Activated T-cell treated with anti-CD3 and anti-CD28 coated beads for 1 hour (primary cell): ENCODE data around the gene GABRA6.
"Not testable (repeated sequence)": the region's sequence is repeated elsewhere in the genome, so short reads cannot be mapped to it uniquely, and the experiment has no call there.

Source experiments
- DNase-seq: peaks from one replicate; pipeline ENCODE4 v3.0.0-alpha.2; 2020; ENCODE audit warnings: low read depth

The GABRA6 gene

GRCh38 chr5:161685461-161685860 lies at the start of gene GABRA6:
TSS of gene GABRA6 (plus strand) at chr5:161685721. CDS start at chr5:161685990, 269 bp downstream.
- no peak for DNase-seq

DNA sequence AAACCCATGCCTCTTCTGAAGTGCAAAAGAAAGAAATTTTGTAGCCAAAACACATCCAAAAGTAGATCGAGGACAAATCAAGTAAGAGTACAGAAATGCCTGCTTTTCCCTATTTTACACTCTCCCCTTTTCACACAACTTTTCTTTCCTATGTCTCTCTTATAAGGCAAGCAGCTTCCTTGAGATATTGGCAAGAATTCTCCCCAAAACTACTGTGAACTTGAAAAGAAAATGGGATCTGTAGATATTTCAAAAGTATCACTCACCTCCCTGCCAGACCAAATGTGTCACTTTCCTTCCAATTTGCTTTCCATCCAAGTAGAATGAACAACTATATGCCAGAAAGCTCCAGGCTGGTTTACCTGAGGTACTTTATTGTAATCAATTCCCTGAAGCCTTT lies 47.9 kb upstream of the GABRA6 start:
- no peak for DNase-seq

DNA sequence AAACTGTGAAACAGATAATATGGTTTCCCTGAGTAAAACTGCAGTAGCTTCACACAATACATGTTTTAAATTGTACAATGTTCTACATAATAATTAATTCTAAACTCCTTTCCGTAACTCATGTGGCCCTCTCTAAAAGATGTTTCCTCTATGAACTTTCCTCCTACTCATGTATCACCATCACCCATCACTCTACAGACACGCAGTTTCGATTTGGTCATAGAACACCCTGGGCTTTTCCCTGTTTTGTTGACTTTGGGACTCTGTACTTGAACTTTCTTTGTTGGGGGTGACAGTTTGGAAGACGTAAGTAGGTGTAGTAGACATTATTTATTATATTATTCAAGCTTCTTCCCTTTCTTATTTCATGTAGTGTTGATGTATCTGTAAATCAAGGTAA lies 44.1 kb upstream of the GABRA6 start:
- DNase-seq, result no peak

DNA sequence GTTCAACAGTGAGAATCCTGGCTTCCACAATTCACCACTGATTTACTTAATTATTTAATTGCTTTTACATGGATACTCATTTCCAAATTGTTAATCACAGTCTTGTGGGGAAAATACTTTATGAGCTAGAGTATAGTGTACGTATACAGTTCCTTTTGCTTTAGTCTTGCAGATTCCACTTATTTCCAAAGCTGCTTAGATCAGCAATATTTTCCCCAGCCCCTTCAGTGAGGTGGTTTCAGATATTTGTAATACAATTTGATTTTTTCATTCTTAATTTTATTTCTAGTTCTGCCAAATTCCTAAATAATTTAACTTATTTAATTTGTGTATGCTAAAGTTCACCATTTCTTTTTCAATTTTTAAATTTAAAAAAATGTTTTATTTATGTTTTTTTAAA lies 40.3 kb upstream of the GABRA6 start:
- DNase-seq, result no peak

DNA sequence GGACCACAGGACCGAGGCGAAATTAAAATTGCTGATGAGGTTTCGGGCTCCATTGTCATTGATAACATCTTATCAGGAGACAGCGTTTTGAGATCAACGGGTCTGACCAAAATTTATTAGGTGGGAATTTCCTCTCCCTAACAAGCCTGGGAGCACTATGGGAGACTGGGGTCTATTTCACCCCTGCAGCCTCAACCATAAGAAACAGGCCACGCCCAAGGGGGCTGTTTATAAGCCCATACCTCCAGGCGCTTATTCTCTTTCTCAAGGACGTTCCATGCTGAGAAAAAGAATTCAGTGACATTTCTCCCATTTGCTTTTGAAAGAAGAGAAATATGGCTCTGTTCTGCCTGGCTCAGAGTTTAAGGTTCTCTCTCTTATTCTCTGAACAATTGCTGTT lies 33.6 kb upstream of the GABRA6 start:
- DNase-seq, result not testable (repeated sequence)

GRCh38 chr5:161660806-161661205 lies 24.7 kb upstream of the GABRA6 start:
- DNase-seq, result no peak

DNA sequence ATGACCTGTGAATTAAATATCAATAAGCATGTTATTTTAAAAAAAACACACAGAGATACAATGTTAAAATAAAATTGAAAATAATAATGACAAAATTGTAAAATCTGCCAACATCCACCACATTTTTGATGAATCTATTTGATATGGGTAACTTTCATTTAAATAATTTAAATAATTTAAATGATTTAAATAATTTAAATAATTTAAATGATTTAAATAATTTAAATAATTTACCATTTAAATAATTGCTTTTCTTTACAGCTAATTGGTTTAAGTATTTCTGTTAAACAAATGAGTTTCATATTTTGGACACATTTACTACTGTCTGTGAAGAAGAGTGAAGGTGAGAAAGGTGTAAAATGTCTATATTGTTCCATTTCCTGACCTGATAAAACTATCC lies 22.1 kb upstream of the GABRA6 start:
- no peak for DNase-seq

GRCh38 chr5:161676103-161676502 lies 9.4 kb upstream of the GABRA6 start:
- no peak for DNase-seq

DNA sequence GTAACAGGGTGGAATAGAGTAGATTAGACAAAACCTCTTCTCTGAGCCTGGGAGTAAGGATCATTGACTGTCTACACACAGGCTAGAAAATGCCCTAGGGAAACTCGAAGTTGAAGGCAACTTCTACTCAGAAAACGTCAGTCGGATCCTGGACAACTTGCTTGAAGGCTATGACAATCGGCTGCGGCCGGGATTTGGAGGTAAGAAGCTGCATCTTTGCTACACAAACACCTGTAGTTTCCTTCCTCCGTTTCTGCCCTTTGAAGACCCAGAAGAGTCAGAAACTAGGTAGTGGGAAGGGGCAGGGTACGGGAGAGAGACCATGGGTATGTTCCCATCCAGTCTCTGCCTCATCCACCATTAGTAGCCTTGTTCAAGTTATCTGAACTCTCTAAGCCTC lies 628 bp downstream of the GABRA6 start:
- DNase-seq, result no peak

DNA sequence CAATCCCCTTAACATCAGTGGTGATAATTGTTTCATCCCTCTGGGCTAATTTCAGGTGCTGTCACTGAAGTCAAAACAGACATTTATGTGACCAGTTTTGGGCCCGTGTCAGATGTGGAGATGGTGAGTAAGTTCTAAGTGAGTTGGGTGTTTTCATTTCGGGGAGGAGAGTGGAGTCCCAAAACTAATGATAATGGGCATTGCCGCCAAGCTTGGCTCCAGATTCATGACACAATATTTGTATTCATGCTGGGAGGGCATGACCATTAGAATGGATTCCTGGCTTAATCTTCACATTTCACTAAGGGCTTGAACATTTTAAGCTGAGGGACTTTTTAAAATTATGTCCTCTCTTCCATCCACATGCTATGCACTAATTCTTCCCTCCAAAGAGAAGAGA lies 1.4 kb downstream of the GABRA6 start:
- DNase-seq, result no peak

DNA sequence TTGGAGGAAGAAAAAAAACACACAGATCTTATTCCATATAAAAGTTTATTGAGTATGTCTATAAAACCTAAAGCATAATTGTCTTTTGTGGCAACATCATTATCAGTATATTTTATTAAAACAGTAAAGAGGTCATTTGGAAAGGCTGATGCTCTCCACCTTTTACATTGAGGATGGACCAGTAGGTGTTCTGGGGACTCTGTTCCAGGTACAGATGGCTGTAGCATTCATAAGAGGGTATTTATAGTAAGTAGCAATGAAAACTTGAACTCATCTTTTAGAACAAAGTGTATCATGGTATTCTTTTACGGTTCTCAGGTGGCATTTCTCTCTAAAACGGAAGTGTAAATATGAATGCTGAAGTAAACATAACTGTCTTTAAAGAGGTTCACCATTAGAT lies 1.8 kb downstream of the GABRA6 start:
- no peak for DNase-seq

- DNase-seq, result no peak
Measured at GRCh38 chr5:161691911-161692310, 6.4 kb downstream of the GABRA6 start.

GRCh38 chr5:161697001-161697400 lies 11.5 kb downstream of the GABRA6 start:
- DNase-seq, result no peak

DNA sequence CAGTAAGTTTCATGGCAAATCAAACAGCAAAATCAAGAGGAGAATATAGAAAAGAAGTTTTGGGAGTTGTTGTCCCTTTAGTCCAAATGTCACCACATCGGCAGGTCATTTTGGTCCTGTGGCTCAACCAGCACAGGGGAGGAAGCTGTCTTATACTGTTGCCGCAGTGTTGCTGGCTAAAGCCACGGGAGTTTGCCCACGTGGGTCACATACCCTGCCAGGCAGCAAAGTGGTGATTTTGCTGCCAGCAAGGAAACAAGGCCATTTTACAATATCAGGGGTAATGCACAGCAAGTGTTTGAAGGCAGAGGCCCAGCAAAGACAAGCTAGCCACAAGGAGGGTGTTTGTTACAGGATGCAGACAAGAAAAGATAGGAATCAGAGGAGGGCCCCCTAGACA lies 14.5 kb downstream of the GABRA6 start:
- no peak for DNase-seq

DNA sequence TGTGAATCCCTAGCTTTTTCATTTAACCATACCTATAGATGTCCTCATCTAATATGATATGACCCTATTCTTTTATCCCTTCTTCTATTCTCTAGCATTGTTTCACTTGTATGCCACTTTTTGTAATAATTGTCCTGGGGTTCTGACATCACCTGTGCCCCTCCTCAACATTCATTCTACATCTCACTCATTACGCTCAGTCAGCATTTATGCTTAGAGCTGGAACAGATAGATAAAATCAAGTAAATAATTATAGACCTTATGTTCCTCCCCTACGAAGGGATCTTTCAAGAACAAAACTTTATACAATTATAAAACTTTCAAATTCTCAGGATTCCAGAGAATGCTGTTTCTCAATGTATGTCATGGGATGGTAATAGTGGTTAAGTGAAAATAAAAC lies 18.0 kb downstream of the GABRA6 start:
- DNase-seq, result no peak

- no peak for DNase-seq
Measured at GRCh38 chr5:161707382-161707781, 21.9 kb downstream of the GABRA6 start.

- no peak for DNase-seq
Measured at GRCh38 chr5:161709239-161709638, 23.7 kb downstream of the GABRA6 start.

DNA sequence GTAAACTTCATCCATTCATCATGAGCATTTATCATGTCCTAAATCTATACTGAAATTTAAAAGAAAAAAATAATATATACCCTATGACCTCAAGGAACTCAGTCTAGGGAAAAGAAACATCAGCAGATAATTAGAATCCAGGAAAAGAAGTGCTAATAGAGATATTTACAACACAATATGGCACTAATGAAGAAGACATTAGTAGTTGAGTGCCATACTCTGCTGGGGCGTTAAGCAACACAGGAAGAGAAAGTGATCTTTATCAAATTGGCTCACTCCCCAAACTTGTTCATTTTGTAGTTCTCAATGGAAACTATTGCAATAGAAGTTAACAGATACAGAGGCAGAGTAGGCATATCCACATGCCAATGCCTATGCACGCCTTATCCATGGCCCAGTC lies 27.5 kb downstream of the GABRA6 start:
- DNase-seq, result no peak

DNA sequence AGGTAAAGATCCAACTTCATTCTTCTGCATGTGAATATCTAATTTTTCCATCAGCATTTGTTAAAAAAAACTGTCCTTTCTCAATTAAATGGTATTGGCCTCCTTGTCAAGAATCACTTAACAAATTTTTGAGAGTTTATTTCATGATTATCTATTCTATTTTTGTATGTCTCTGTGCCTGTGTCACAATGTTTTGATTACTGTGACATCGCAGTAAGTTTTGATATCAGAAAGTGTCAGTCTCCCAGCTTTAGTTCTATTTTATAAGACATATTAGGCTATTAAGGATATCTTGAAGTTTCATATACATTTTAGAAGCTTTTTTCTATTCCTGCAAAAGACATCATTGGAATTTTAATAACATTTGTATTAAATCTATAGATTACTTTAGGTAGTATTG lies 33.6 kb downstream of the GABRA6 start:
- no peak for DNase-seq

DNA sequence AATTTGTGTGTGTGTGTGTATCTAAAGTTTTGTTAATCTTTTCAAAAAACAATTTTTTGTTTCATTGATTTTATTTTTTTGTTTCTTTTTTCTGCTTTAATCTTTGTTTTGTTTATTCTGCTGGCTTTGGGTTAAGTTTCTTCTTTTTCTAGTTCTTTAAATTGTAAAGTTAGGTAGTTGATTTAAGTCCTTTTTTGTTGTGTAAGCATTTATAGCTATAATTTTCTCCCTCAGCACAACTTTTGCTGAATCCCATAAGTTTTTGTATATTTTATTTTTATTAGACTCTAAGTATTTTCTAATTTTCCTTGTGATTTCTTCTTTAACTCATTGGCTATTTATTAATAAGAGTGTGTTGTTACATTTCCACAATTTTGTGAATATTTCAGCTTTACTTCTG lies 34.9 kb downstream of the GABRA6 start:
- no peak for DNase-seq

- DNase-seq, result no peak
Measured at GRCh38 chr5:161734741-161735140, 49.2 kb downstream of the GABRA6 start.

- no peak for DNase-seq
Measured at GRCh38 chr5:161740433-161740832, 54.9 kb downstream of the GABRA6 start.

GRCh38 chr5:161744276-161744675 lies 58.8 kb downstream of the GABRA6 start:
- no peak for DNase-seq

DNA sequence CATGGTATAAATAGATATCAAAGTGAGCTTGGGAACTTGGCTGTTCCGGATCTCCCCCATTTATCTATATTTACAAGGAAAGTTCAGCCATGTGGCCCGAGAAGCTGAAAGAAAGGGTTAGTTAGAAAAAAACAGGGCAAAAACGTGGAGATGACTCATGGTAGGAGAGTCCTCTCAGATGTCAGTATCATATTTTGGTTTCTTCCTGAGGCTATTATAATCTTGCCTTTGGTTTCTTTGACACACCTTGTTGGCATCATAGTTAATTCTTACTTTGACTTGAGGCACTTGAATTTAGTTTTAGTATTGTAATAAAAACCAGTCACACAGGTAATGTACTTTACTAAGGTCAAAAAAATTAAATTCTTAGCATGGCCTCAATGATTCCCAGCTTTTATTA lies 59.9 kb downstream of the GABRA6 start:
- DNase-seq, result no peak

DNA sequence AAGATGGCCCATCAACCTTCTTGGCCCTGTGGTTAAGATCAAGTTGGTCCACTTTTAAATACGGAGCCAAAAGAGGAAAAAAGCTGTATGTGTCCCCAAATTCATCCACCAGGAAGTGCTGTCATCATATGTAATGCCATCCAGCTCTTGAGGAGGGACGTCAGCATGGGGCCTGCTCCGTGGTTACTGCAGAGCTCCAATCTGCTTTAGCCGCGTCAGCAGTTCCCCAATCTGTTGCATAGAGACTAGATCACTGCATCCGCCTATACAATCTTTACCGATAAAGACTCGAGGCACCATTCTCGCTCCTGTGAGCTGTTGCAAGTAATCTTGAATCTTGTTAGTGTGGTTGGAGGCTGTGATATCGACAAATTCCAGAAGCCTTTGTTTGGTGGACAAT lies 65.7 kb downstream of the GABRA6 start:
- no peak for DNase-seq
